NCI-H1417 (cell line): ENCODE measurements around the gene PLXNC1.

Source experiments
- DNase-seq, 3 experiments: peaks; one replicate each; lab custom pipeline; 2025; lab: John Stamatoyannopoulos, UW

The PLXNC1 gene

GRCh38 chr12:94235848-94236247, 87.5 kb downstream of the PLXNC1 start:
- peak in 2 of 3 experiments; percentile 67 to 85 for DNase-seq

- no peak for DNase-seq
Measured at GRCh38 chr12:94239332-94239993, 91.1 kb downstream of the PLXNC1 start.

DNA sequence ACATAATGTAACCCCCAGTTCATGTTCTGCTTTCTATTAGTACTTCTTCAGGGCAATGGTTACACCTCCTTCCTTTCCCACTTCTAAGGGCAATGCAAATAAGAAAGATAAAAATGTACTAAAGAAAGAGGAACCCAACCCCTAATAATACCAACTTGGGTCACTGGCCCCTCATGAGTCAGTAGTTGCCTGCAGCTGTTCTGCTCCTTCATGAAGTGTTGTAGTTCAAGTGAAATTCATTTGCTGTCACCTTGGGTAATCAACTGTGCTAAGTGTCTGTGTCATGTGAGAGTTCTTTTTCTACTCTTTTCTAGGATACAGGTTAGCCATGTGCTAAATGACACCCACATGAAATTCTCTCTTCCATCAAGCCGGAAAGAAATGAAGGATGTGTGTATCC, 91.8 kb downstream of the PLXNC1 start:
- no peak for DNase-seq

- DNase-seq, result peak in 1 of 3 experiments; percentile 10
Measured at GRCh38 chr12:94242901-94243300, 94.5 kb downstream of the PLXNC1 start.

DNA sequence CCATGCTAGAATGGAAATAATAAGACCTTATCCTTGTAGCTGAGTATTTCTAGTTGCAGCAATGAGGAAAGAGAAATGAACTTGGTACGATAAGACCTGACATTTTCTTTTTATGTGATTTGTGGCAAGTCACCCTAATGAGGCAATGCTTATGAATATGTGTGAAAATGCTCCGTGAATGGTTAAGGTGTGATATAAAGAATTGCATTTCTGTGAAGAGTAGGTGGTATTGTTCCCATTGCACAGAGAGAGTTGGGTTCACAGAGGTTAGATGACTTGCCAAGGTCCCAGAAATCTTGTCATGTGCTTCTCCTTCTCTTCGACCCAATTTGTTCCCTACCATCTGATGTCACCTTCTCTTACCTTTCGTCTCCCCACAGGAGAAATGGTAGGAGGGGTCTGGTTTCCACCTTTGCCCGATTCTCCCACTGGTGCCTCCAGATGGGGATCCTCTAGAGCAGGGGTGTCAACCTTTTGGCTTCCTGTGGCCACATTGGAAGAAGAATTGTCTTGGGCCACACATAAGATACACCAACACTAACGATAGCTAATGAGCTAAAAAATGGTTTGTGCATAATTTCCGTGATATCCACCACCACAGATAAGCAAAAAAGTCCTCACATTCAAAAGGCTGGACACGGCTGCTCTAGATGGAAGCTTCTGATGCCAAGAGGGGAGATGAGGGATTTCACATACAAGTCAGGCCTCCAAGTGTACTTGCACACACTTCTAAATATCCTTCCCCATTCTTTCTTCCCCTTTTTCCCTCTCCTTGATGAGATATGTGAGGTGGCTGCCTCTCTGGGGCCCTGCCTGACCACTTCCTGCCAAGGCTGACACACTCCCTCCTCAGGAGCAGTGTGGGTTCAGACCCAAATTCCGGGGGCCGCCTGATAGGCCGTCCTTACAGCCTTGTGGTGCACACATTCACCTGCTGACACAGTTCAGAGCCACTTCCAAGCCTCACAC, 96.1 kb downstream of the PLXNC1 start:
- no peak for DNase-seq

DNA sequence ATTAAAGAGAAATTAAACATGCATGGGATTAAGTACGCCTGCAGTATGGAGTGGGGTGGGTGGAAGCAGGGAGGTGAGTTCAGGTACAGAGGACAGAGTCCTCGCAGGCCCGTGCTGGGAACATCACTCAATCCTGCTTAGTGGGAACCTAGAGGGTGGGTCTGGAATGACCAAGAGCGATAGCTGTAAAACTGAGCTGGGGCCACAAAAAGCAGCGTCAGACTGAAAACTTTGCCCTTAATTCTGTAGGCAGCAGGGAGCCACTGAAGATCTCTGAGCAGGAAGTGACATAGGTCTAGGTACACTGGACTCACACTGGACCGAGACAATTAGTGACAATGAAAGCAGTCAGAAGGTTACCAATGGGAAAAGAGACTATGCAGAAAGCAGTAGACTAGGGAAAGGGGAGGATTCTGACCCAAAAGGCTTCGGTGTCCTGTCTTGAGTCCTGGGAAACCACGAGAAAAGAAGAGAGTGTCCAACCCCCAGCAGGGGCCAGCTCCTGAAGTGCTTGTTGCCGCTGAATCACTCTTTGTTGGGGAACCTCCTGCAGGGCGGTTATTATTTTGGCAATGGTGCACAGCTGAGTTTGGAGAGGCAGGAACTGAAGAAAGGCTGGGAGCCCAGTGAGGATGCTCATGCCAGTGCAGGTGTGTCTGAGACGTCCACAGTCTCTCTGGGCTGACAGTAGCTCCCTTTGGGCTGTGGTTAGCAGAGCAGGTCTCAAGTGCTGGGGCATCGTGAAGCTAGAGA, 97.4 kb downstream of the PLXNC1 start:
- peak in 2 of 3 experiments; percentile 5 to 44 for DNase-seq

DNA sequence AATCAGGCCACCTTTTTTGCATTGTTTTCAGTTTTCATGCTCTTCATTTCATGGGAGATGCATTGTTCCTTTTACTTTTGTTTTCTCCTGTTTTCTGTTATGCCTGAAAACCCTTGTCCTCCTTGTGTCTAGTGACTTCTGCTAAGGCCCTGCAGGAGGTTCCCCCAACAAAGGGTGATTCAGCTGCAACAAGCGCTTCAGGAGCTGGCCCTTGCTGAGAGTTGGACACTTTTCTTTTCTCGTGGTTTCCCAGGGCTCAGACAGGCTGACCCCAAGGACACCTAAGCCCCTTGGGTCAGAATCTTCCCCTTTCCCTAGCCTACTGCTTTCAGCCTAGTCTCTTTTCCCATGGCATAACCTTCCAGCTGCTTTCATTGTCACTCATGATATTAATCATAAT, 98.9 kb downstream of the PLXNC1 start:
- DNase-seq, result no peak

DNA sequence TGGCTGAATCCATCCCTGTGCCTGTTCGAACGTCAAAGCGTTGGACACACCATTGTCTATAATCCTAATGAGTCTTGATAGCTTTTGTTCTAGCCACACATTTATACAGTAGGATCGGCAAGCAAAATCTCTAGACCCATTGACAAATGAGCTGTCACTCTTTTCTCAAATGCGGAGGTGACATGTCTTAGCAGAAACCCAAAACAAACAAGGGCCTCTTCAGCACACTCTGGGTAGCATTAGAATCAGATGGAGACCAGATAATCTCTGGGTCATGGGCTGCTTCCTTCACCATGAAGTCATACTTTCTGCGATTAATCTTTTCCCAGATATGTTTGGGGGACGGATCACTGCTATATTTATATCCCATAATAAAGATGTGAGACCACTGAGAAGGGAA, 100.2 kb downstream of the PLXNC1 start:
- DNase-seq, result no peak

- DNase-seq, result no peak
Measured at GRCh38 chr12:94250130-94250529, 101.8 kb downstream of the PLXNC1 start.

- no peak for DNase-seq
Measured at GRCh38 chr12:94254270-94254669, 105.9 kb downstream of the PLXNC1 start.

GRCh38 chr12:94255006-94255405, 106.6 kb downstream of the PLXNC1 start:
- no peak for DNase-seq

DNA sequence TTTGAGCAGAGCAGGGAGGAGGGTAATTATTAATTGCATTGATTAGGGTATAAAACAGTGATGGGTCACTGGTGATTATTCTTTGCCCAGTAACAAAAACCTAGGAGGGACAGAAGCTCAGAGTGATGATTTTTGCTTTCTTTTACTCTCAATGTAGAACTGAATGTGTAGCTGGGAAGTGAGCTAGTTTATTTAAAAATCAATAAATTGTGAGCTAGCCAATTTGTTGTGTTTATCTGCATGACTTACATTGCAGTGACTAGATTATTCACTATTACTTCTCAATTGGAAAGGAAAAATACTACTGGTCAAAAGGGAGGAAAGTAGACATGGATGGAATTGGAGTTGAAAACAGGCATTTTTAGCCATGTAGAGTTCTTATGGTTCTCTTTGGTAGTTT, 107.1 kb downstream of the PLXNC1 start:
- DNase-seq, result no peak

- DNase-seq, result no peak
Measured at GRCh38 chr12:94258593-94258992, 110.2 kb downstream of the PLXNC1 start.

DNA sequence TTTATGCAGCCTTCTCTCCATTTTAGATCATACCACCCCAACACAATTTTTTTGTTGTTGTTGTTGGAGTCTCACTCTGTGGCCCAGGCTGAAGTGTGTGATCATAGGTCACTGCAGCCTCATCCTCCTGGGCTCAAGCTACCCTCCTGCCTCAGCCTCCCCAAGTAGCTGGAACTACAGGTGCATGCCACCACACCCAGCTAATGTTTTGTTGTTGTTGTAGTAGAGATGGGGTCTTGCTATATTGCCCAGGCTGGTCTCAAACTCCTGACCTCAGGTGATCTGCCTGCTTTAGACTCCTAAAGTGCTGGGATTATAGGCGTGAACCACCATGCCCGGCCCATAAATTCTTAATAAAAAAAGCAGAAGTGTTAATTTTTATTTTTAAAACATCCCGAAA, 111.6 kb downstream of the PLXNC1 start:
- DNase-seq, result no peak

DNA sequence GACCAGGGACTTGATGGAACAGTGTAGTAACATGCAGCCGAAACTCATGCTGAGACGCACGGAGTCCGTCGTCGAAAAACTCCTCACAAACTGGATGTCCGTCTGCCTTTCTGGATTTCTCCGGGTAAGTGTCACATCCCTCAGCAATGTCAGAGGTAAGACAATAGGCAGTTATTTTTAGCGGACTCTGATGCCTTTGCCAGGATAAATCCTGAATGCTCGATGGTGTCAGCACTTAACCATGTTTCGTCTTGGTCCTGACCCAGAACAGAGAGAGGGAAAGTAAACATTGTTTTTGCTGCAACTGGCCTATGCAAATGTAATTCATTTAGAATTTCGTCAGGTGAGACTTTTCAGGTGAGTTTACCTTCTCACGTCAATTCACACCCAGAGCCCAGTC, 112.3 kb downstream of the PLXNC1 start:
- no peak for DNase-seq

DNA sequence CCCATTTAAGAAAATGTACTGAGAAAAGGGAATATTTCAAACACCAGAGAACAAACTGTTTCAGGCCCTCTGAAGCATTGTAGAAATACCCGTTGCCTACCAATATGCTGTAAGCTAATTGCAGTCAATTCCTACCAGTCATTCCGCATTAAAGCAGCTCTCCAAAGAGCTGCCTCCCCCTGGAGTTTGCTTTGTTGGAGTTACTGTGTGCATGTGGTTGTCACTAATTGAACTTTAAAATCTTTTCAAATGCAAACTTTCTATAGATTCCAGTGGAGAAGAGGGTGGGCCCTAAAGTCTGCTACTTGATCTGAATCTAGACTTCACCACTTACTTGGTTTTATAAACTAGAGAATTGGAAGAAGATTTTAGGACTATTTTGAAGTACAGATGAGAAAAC, 112.7 kb downstream of the PLXNC1 start:
- no peak for DNase-seq

DNA sequence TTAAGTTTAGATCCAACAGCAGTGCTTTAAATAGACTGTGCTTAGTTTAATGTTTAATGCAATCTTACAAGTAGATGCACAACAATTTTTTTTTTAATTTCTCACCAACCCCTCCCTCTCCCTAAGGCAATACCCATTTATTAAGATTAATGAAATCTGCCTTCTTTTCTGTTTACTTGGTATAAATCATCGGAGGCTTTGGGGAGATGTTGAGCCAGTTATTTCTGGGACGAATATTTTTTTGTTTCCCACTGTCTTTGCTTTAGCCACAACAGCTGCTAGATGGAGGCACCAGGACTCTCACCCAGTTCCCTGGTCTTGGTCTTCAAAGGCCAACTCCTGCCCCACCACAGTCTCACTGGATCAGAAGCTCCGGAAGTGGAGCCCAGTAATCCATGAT, 113.4 kb downstream of the PLXNC1 start:
- DNase-seq, result no peak

GRCh38 chr12:94262228-94263010, 114.0 kb downstream of the PLXNC1 start:
- peak in 1 of 3 experiments; percentile 92 for DNase-seq

GRCh38 chr12:94263011-94263811, 114.8 kb downstream of the PLXNC1 start:
- DNase-seq, result no peak

GRCh38 chr12:94263905-94264561, 115.7 kb downstream of the PLXNC1 start:
- DNase-seq, result peak in 1 of 3 experiments; percentile 87
